Measurements from ENCODE around the gene SETDB2. TPM values are rescaled to one million over a fixed set of nuclear protein-coding genes. Genes with fewer than 3 reads are reported as not detected.

SETDB2 gene
- total and polyA plus RNA-seq, 2 of the 13 experiments (the other 11 are each of a cell fraction or from before 2014, with no cell fraction given), result 8.1 to 8.7 TPM

- TF ChIP-seq KIAA2018 (CRISPR knock-in tag; IDR thresholded peaks at IDR 0.05; ENCODE audit: borderline replicate concordance) (no peak), ZHX2 (IDR thresholded peaks at IDR 0.05; ENCODE audit: low read depth) (peak; percentile 73; the same call in 1 of the 2 replicates), ZHX2 (CRISPR knock-in tag; IDR thresholded peaks at IDR 0.05; ENCODE audit: borderline replicate concordance) (no peak), ZNF644 (CRISPR knock-in tag; IDR thresholded peaks at IDR 0.05; ENCODE audit: low read depth) (peak; percentile 97), ZNF264 (CRISPR knock-in tag; IDR thresholded peaks at IDR 0.05) (no peak), HMGXB3 (CRISPR knock-in tag; IDR thresholded peaks at IDR 0.05; ENCODE audit: borderline replicate concordance) (peak; percentile 99), HOXA9 (CRISPR knock-in tag; IDR thresholded peaks at IDR 0.05; ENCODE audit: borderline replicate concordance) (0 out of 2 replicates have a peak, but pooled peaks have one; percentile 34), PCBP1 (IDR thresholded peaks at IDR 0.05; ENCODE audit: borderline replicate concordance, low read depth, low read length) (0 out of 2 replicates have a peak, but pooled peaks have one; percentile 30), ZNF225 (CRISPR knock-in tag; IDR thresholded peaks at IDR 0.05) (peak; percentile 19; the same call in 1 of the 2 replicates)
Measured at GRCh38 chr13:49443704-49444523, at the start of gene SETDB2, which contains the start of gene CAB39L (continued).
